GM12891 (cell line): ENCODE measurements around the gene SDK1.

ENCODE experiments used
- PAX5 ChIP-seq: IDR thresholded peaks from 2 replicates; pipeline ENCODE4 v1.6.1; 2011; ENCODE audit warnings: low read length, moderate library complexity, mild to moderate bottlenecking; ENCODE audit not compliant: insufficient read depth, severe bottlenecking
- POLR2A ChIP-seq: IDR thresholded peaks from 2 replicates; pipeline ENCODE4 v1.6.1; 2011; ENCODE audit warnings: low read depth, low read length, control low read depth
- POLR2AphosphoS5 ChIP-seq: IDR thresholded peaks from 2 replicates; pipeline ENCODE4 v1.6.1; 2011; ENCODE audit warnings: low read depth, low read length, control low read depth
- POU2F2 ChIP-seq: IDR thresholded peaks from 2 replicates; pipeline ENCODE4 v1.6.1; 2011; ENCODE audit warnings: low read depth, mild to moderate bottlenecking, control low read depth, low read length, moderate library complexity
- SPI1 ChIP-seq: IDR thresholded peaks from 2 replicates; pipeline ENCODE4 v1.6.1; 2011; ENCODE audit warnings: low read depth, low read length, control low read depth
- TAF1 ChIP-seq: IDR thresholded peaks from 2 replicates; pipeline ENCODE4 v1.6.1; 2011; ENCODE audit warnings: low read depth, low read length, control low read depth

DNA sequence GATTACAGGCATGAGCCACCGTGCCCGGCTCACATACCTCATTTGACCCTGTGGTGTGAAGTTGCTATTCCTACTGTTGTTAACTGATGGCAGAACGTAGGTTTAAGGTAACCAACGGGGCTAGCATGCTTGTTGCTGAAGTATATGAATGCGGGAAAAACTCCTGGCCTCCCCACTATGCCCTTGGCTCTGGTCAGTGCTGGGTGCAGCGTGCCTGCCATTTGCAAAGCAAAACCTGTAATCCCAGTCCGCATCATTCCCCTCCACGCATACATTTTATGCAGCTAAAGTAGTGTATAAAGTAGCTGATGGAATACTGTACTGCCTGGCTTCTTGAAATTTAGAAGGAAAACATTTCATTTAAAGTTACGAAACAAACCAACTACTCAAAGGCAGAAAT lies 273.3 kb downstream of the SDK1 start:
- TF ChIP-seq TAF1 (no peak), POLR2AphosphoS5 (no peak), SPI1 (no peak), POLR2A (no peak), PAX5 (no peak), POU2F2 (no peak)
